Measurements from ENCODE around the gene ZNF444.

DNA sequence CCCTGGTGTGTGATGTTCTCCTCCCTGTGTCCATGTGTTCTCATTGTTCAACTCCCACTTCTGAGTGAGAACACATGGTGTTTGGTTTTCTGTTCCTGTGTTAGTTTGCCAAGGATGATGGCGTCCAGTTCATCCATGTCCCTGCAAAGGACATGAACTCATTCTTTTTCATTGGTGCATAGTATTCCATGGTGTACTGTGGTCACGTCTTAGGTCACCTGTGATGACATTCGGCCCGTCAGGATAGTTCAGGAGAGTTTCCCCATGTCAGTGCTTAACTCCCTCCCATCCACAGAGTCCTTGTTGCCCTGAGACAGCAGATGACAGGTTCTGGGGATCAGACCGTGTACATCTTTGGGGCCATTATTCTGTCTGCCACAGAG is 8.6 kb downstream of the ZNF444 start:
- TF ChIP-seq, protein P1, sequence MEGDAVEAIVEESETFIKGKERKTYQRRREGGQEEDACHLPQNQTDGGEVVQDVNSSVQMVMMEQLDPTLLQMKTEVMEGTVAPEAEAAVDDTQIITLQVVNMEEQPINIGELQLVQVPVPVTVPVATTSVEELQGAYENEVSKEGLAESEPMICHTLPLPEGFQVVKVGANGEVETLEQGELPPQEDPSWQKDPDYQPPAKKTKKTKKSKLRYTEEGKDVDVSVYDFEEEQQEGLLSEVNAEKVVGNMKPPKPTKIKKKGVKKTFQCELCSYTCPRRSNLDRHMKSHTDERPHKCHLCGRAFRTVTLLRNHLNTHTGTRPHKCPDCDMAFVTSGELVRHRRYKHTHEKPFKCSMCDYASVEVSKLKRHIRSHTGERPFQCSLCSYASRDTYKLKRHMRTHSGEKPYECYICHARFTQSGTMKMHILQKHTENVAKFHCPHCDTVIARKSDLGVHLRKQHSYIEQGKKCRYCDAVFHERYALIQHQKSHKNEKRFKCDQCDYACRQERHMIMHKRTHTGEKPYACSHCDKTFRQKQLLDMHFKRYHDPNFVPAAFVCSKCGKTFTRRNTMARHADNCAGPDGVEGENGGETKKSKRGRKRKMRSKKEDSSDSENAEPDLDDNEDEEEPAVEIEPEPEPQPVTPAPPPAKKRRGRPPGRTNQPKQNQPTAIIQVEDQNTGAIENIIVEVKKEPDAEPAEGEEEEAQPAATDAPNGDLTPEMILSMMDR (conservative IDR thresholded peaks at IDR 0.05; ENCODE audit: low read length), result no peak
- TF ChIP-seq EZH2phosphoT487 (IDR thresholded peaks at IDR 0.05; ENCODE audit: borderline replicate concordance), result no peak
